H9 (cell line): Measurements from ENCODE around the gene MMP24OS. TPM values are rescaled to one million over a fixed set of nuclear protein-coding genes. Genes with fewer than 3 reads are reported as not detected.

Source experiments
- DNase-seq: peaks from one replicate; pipeline ENCODE4 v3.0.0-alpha.2; 2017
- H2AFZ ChIP-seq: one replicate; pipeline ENCODE4 v1.6.1; 2013; ENCODE audit warnings: mild to moderate bottlenecking, low read length, control low read depth, moderate library complexity
- H2AK5ac ChIP-seq: 2 replicates; pipeline ENCODE4 v1.6.1; 2013; ENCODE audit warnings: low read length, control low read depth, mixed read lengths; ENCODE audit not compliant: insufficient read length
- H2BK120ac ChIP-seq: one replicate; pipeline ENCODE4 v1.6.1; 2013; ENCODE audit warnings: low read depth, mild to moderate bottlenecking, low read length, control low read depth, inconsistent platforms; ENCODE audit not compliant: poor library complexity, severe bottlenecking
- H2BK12ac ChIP-seq: 2 replicates; pipeline ENCODE4 v1.6.1; 2013; ENCODE audit warnings: low read length, control low read depth, mixed read lengths, low read depth; ENCODE audit not compliant: insufficient read length
- H2BK15ac ChIP-seq: 2 replicates; pipeline ENCODE4 v1.6.1; 2013; ENCODE audit warnings: low read depth, low read length, control low read depth
- H2BK20ac ChIP-seq: one replicate; pipeline ENCODE4 v1.6.1; 2013; ENCODE audit warnings: low read depth, mild to moderate bottlenecking, low read length, control low read depth, inconsistent platforms; ENCODE audit not compliant: poor library complexity, severe bottlenecking
- H2BK5ac ChIP-seq: 2 replicates; pipeline ENCODE4 v1.6.1; 2013; ENCODE audit warnings: low read length, control low read depth, mixed read lengths; ENCODE audit not compliant: insufficient read length
- H3K14ac ChIP-seq: 2 replicates; pipeline ENCODE4 v1.6.1; 2013; ENCODE audit warnings: low read length, control low read depth; ENCODE audit not compliant: insufficient read depth
- H3K18ac ChIP-seq: 2 replicates; pipeline ENCODE4 v1.6.1; 2013; ENCODE audit warnings: low read depth, mild to moderate bottlenecking, mixed read lengths, low read length, control low read depth; ENCODE audit not compliant: insufficient read length
- H3K23ac ChIP-seq: 2 replicates; pipeline ENCODE4 v1.6.1; 2013; ENCODE audit warnings: low read length, control low read depth, mixed read lengths, low read depth; ENCODE audit not compliant: insufficient read length
- H3K23me2 ChIP-seq: 2 replicates; pipeline ENCODE4 v1.6.1; 2013; ENCODE audit warnings: low read depth, mild to moderate bottlenecking, mixed read lengths, low read length, control low read depth; ENCODE audit not compliant: insufficient read length, poor library complexity, severe bottlenecking
- H3K27ac ChIP-seq: 2 replicates; pipeline ENCODE4 v1.5.1; 2013; ENCODE audit warnings: low read length, control low read depth, mixed read lengths, low read depth; ENCODE audit not compliant: insufficient read length
- H3K27me3 ChIP-seq: 2 replicates; pipeline ENCODE4 v1.6.1; 2013; ENCODE audit warnings: low read length, control low read depth, inconsistent platforms; ENCODE audit not compliant: insufficient read depth
- H3K4ac ChIP-seq: 2 replicates; pipeline ENCODE4 v1.6.1; 2013; ENCODE audit warnings: low read depth, mild to moderate bottlenecking, control low read depth, inconsistent platforms, low read length, moderate library complexity
- H3K4me1 ChIP-seq: 2 replicates; pipeline ENCODE4 v1.6.1; 2013; ENCODE audit warnings: low read length, control low read depth, inconsistent platforms; ENCODE audit not compliant: insufficient read depth
- H3K4me2 ChIP-seq: 2 replicates; pipeline ENCODE4 v1.6.1; 2013; ENCODE audit warnings: low read length, control low read depth, mixed read lengths; ENCODE audit not compliant: insufficient read length, insufficient read depth
- H3K56ac ChIP-seq: 2 replicates; pipeline ENCODE4 v1.6.1; 2013; ENCODE audit warnings: low read depth, mild to moderate bottlenecking, mixed read lengths, low read length, control low read depth; ENCODE audit not compliant: insufficient read length
- H3K79me1 ChIP-seq: 2 replicates; pipeline ENCODE4 v1.6.1; 2013; ENCODE audit warnings: low read depth, mild to moderate bottlenecking, moderate library complexity, low read length, control low read depth, inconsistent platforms; ENCODE audit not compliant: insufficient read depth, poor library complexity, severe bottlenecking
- H3K79me2 ChIP-seq: 2 replicates; pipeline ENCODE4 v1.6.1; 2013; ENCODE audit warnings: low read length, control low read depth, inconsistent platforms; ENCODE audit not compliant: insufficient read depth
- H3K9ac ChIP-seq: 2 replicates; pipeline ENCODE4 v1.6.1; 2013; ENCODE audit warnings: low read length, control low read depth, mixed read lengths; ENCODE audit not compliant: insufficient read length; ENCODE audit errors: extremely low read depth
- H3K9me3 ChIP-seq: one replicate; pipeline ENCODE4 v1.6.1; 2013; ENCODE audit warnings: low read depth, low read length, inconsistent platforms; ENCODE audit not compliant: control insufficient read depth
- H3T11ph ChIP-seq: one replicate; pipeline ENCODE4 v1.6.1; 2013; ENCODE audit warnings: mild to moderate bottlenecking, low read length, control low read depth, inconsistent platforms
- H4K20me1 ChIP-seq: one replicate; pipeline ENCODE4 v1.6.1; 2013; ENCODE audit not compliant: control insufficient read depth, insufficient read length, insufficient read depth
- H4K5ac ChIP-seq: 2 replicates; pipeline ENCODE4 v1.6.1; 2013; ENCODE audit warnings: low read depth, mild to moderate bottlenecking, mixed read lengths, low read length, control low read depth; ENCODE audit not compliant: insufficient read length
- H4K8ac ChIP-seq: replicated peaks from 2 replicates; pipeline ENCODE4 v1.6.1; 2013; ENCODE audit warnings: low read length, control low read depth, mixed read lengths, low read depth; ENCODE audit not compliant: insufficient read length
- H4K91ac ChIP-seq: 2 replicates; pipeline ENCODE4 v1.6.1; 2013; ENCODE audit warnings: low read depth, mild to moderate bottlenecking, moderate library complexity, mixed read lengths, low read length, control low read depth; ENCODE audit not compliant: insufficient read length
- H3K27ac Mint-ChIP-seq, 3 experiments: 2 replicates in 2 of 3; 3 replicates in 1 of 3; pipeline ENCODE4 v1.8.0; 2020 to 2021; ENCODE audit warnings: mixed read lengths in 3 of 3, mild to moderate bottlenecking in 1 of 3, moderate library complexity in 1 of 3
- H3K27me3 Mint-ChIP-seq: 2 replicates; pipeline ENCODE4 v1.8.0; 2021; ENCODE audit warnings: low read depth, mild to moderate bottlenecking, moderate library complexity, mixed read lengths
- H3K36me3 Mint-ChIP-seq, 3 experiments: 2 replicates in 2 of 3; 3 replicates in 1 of 3; pipeline ENCODE4 v1.8.0; 2020 to 2021; ENCODE audit warnings: low read depth in 3 of 3, mixed read lengths in 3 of 3; ENCODE audit not compliant: insufficient read depth in 1 of 3
- H3K4me1 Mint-ChIP-seq, 2 experiments: 2 replicates each; pipeline ENCODE4 v1.8.0; 2020; ENCODE audit warnings: mixed read lengths in 2 of 2
- H3K4me3 Mint-ChIP-seq, 2 experiments: 2 replicates in 1 of 2; 3 replicates in 1 of 2; pipeline ENCODE4 v1.8.0; 2020 to 2021; ENCODE audit warnings: mild to moderate bottlenecking in 2 of 2, mixed read lengths in 2 of 2, moderate library complexity in 1 of 2
- H3K9me3 Mint-ChIP-seq, 2 experiments: 2 replicates in 1 of 2; 3 replicates in 1 of 2; pipeline ENCODE4 v1.8.0; 2020; ENCODE audit warnings: mild to moderate bottlenecking in 2 of 2, mixed read lengths in 2 of 2, moderate library complexity in 1 of 2
- CTCF ChIP-seq: fragments of 200-600 bp; sonication (generic); conservative IDR thresholded peaks from 3 replicates; pipeline ENCODE4 v1.8.0; 2021; ENCODE audit warnings: antibody characterized with exemption, mild to moderate bottlenecking
- WGBS: extraction: QIAGEN DNeasy Blood & Tissue Kit; methylation state at CpG from one replicate; pipeline ENCODE4 v1.1.7; 2013; ENCODE audit warnings: missing lambda C conversion rate, low lambda C conversion rate, mixed read lengths; ENCODE audit not compliant: insufficient read length; ENCODE audit errors: extremely low coverage; 5-methylcytosine and 5-hydroxymethylcytosine counted together
- total RNA-seq: library from RNA; stranded (reverse); gene quantifications from 2 replicates; pipeline ENCODE4 v1.2.1, GENCODE V29; 2021

Gene MMP24OS
- total RNA-seq, 1 experiment from 2014 or later, result 43.8 TPM

GRCh38 chr20:35291654-35292503 lies 14.0 kb upstream of the MMP24OS start, which contains the start of gene FAM83C:
FAM83C (minus strand) TSS chr20:35292425; CDS start chr20:35292304, 121 bp downstream.
- Histone ChIP-seq H3K4ac (no peak within 1 kb of the TSS), H2BK12ac (no peak within 1 kb of the TSS)
- H3K27ac Mint-ChIP-seq, result no peak within 1 kb of the TSS

More at GRCh38 chr20:35291654-35292503, 14.0 kb upstream of the MMP24OS start, which contains the start of gene FAM83C:
- H3K9me3 ChIP-seq, result no peaks in the 10 kb centered on the region
- Mint-ChIP-seq H3K9me3 (no peaks in the 10 kb centered on the region), H3K4me3 (no peak within 1 kb of the TSS), H3K36me3 (no peaks in the 10 kb centered on the region; a peak in 1 of 7 replicates), H3K4me1 (peaks cover 0 to 4% of the 10 kb centered on the region in 2 experiments; a peak in 1 of 4 replicates), H3K27me3 (peaks cover 10% of the 10 kb centered on the region)
- TF ChIP-seq CTCF, result no peak
- no peaks in the 10 kb centered on the region for H3K23me2 ChIP-seq
- H3K4me2 ChIP-seq, result no peak within 1 kb of the TSS
- DNase-seq, result no peak
- H4K5ac ChIP-seq, result no peak within 1 kb of the TSS
- H3K14ac ChIP-seq, result no peak within 1 kb of the TSS; the same call in 1 of the 2 replicates
- no peak within 1 kb of the TSS for H2BK20ac ChIP-seq
- H3K4me1 ChIP-seq, result no peaks in the 10 kb centered on the region; the same call in 1 of the 2 replicates
- H4K8ac ChIP-seq, result no peak within 1 kb of the TSS
- H3K79me2 ChIP-seq, result no peaks in the 10 kb centered on the region
- H3K56ac ChIP-seq, result no peak within 1 kb of the TSS
- no peak within 1 kb of the TSS for H2AFZ ChIP-seq
- no peak within 1 kb of the TSS for H3K9ac ChIP-seq
- H3K27me3 ChIP-seq, result no peaks in the 10 kb centered on the region
- no peak within 1 kb of the TSS for H2AK5ac ChIP-seq
- no peak within 1 kb of the TSS for H2BK120ac ChIP-seq
- no peaks in the 10 kb centered on the region for H4K20me1 ChIP-seq
- H3K27ac ChIP-seq, result no peak within 1 kb of the TSS
- no peak within 1 kb of the TSS for H4K91ac ChIP-seq
- no peak within 1 kb of the TSS for H3K18ac ChIP-seq
- WGBS, result no CpG with 5 or more reads among the region's 40 CpGs
- no peak within 1 kb of the TSS for H3T11ph ChIP-seq
- no peak within 1 kb of the TSS for H3K23ac ChIP-seq
- H2BK15ac ChIP-seq, result no peak within 1 kb of the TSS
- no peaks in the 10 kb centered on the region for H3K79me1 ChIP-seq
- H2BK5ac ChIP-seq, result no peak within 1 kb of the TSS
